ENCODE measurements around the gene NGFR. TPM values are rescaled to one million over a fixed set of nuclear protein-coding genes. Genes with fewer than 3 reads are reported as not detected.

NGFR gene
- total and polyA plus RNA-seq, 9 of the 15 experiments (the other 6 are each of a cell fraction or from before 2014, with no cell fraction given) = 0.07 to 0.23 (median 0.13) TPM; not detected in 4

- TF ChIP-seq VEZF1 (CRISPR knock-in tag; IDR thresholded peaks at IDR 0.05) (peak; percentile 64), SAFB2 (IDR thresholded peaks at IDR 0.05; ENCODE audit: borderline replicate concordance, low read depth, low read length, severe bottlenecking) (no peak), WHSC1 (IDR thresholded peaks at IDR 0.05; ENCODE audit: low read length) (no peak), CTCFL (IDR thresholded peaks at IDR 0.05; ENCODE audit: borderline replicate concordance, insufficient read depth, low read depth, low read length, poor library complexity, severe bottlenecking) (no peak), NRF1 (conservative IDR thresholded peaks at IDR 0.05 in 1 of 2, IDR thresholded peaks at IDR 0.05 in 1 of 2) (peak; percentile 17 to 33; a peak in 2 of 4 replicates), BRCA1 (IDR thresholded peaks at IDR 0.05) (no peak), BRCA1 (CRISPR knock-in tag; IDR thresholded peaks at IDR 0.05) (no peak), TFAP4 (CRISPR knock-in tag; IDR thresholded peaks at IDR 0.05; ENCODE audit: borderline replicate concordance) (peak; percentile 93), ZNF75A (CRISPR knock-in tag; IDR thresholded peaks at IDR 0.05) (no peak), TARDBP (IDR thresholded peaks at IDR 0.05) (no peak), MAX (CRISPR knock-in tag; IDR thresholded peaks at IDR 0.05) (peak; percentile 94), SNRNP70 (optimal IDR thresholded peaks at IDR 0.05; ENCODE audit: low read depth, low read length) (no peak), DDX20 (tag; IDR thresholded peaks at IDR 0.05; ENCODE audit: low read depth) (no peak), SMARCA5 (IDR thresholded peaks at IDR 0.05) (no peak)
- TF ChIP-seq, protein P1, sequence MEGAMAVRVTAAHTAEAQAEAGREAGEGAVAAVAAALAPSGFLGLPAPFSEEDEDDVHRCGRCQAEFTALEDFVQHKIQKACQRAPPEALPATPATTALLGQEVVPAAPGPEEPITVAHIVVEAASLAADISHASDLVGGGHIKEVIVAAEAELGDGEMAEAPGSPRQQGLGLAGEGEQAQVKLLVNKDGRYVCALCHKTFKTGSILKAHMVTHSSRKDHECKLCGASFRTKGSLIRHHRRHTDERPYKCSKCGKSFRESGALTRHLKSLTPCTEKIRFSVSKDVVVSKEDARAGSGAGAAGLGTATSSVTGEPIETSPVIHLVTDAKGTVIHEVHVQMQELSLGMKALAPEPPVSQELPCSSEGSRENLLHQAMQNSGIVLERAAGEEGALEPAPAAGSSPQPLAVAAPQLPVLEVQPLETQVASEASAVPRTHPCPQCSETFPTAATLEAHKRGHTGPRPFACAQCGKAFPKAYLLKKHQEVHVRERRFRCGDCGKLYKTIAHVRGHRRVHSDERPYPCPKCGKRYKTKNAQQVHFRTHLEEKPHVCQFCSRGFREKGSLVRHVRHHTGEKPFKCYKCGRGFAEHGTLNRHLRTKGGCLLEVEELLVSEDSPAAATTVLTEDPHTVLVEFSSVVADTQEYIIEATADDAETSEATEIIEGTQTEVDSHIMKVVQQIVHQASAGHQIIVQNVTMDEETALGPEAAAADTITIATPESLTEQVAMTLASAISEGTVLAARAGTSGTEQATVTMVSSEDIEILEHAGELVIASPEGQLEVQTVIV (CRISPR knock-in tag; IDR thresholded peaks at IDR 0.05; ENCODE audit: borderline replicate concordance) = no peak
- TF ChIP-seq, protein P2, sequence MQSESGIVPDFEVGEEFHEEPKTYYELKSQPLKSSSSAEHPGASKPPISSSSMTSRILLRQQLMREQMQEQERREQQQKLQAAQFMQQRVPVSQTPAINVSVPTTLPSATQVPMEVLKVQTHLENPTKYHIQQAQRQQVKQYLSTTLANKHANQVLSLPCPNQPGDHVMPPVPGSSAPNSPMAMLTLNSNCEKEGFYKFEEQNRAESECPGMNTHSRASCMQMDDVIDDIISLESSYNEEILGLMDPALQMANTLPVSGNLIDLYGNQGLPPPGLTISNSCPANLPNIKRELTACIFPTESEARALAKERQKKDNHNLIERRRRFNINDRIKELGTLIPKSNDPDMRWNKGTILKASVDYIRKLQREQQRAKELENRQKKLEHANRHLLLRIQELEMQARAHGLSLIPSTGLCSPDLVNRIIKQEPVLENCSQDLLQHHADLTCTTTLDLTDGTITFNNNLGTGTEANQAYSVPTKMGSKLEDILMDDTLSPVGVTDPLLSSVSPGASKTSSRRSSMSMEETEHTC (IDR thresholded peaks at IDR 0.05) = no peak
These were observed 20.2 kb downstream of the NGFR start (continued) for GRCh38 chr17:49515196-49515770.
